Prostate gland (tissue), 2 donors: ENCODE measurements around the gene GPRC5A. TPM values are rescaled to one million over a fixed set of nuclear protein-coding genes. Genes with fewer than 3 reads are reported as not detected.

Experiments used
- DNase-seq: peaks from one replicate; pipeline ENCODE4 v3.0.0-alpha.2; 2019; ENCODE audit warnings: low spot score
- H3K27ac ChIP-seq, 2 donors: fragments of 200-600 bp; sonication (generic); 2 replicates each; pipeline ENCODE4 v1.5.1; 2017 to 2019
- H3K27me3 ChIP-seq: fragments of 200-600 bp; sonication (generic); replicated peaks from 2 replicates; pipeline ENCODE4 v1.5.1; 2019; ENCODE audit not compliant: insufficient read depth
- H3K36me3 ChIP-seq, 2 donors: fragments of 200-600 bp; sonication (generic); 1 replicate in 1 of 2; 2 replicates in 1 of 2; pipeline versions ENCODE4 v1.5.1 to v1.8.1; 2017 to 2019
- H3K4me1 ChIP-seq: fragments of 200-600 bp; sonication (generic); replicated peaks from 2 replicates; pipeline ENCODE4 v1.5.1; 2019
- H3K4me3 ChIP-seq, 2 donors: fragments of 200-600 bp; sonication (generic); 2 replicates each; pipeline ENCODE4 v1.5.1; 2017 to 2019
- H3K9me3 ChIP-seq: fragments of 200-600 bp; sonication (generic); 2 replicates; pipeline ENCODE4 v1.5.1; 2017
- CTCF ChIP-seq, 4 experiments: fragments of 200-600 bp in 2 of 4; fragments of 450-650 bp in 2 of 4; sonication (generic) in 2 of 4; IDR thresholded peaks; 1 replicate in 3 of 4; 2 replicates in 1 of 4; pipeline ENCODE4 v1.5.1; 2016 to 2019; ENCODE audit warnings: antibody characterized with exemption in 4 of 4, mild to moderate bottlenecking in 2 of 4, moderate library complexity in 2 of 4
- POLR2A ChIP-seq: fragments of 450-650 bp; IDR thresholded peaks from one replicate; pipeline ENCODE4 v1.6.1; 2016; ENCODE audit warnings: antibody characterized with exemption, mild to moderate bottlenecking
- POLR2AphosphoS5 ChIP-seq: sonication (generic); formaldehyde crosslinking; IDR thresholded peaks from one replicate; pipeline ENCODE4 v1.6.1; 2017; ENCODE audit warnings: antibody characterized with exemption
- WGBS: methylation state at CpG from one replicate; pipeline ENCODE4 v1.1.5; 2018; 5-methylcytosine and 5-hydroxymethylcytosine counted together
- intact Hi-C: fragments of 100-400 bp; cut with DNase I; formaldehyde crosslinking; loops from one replicate; pipeline ENCODE4 v1.14.2; 2022
- total RNA-seq, 2 donors: library from RNA; depleted of rRNA; stranded (reverse); fragments of >200 nt; gene quantifications; one replicate each; pipeline ENCODE4 v1.1.0, GENCODE V29; 2016

Gene GPRC5A
- total RNA-seq, 2 donors from 2014 or later: 5.4 to 22.2 TPM

GRCh38 chr12:12893438-12893837, 2.1 kb downstream of the GPRC5A start:
- Histone ChIP-seq H3K4me1 (no peaks in the 10 kb centered on the region), H3K27me3 (no peaks in the 10 kb centered on the region), H3K27ac (no peak overlapping the region), H3K4me3 (no peak overlapping the region), H3K9me3 (no peaks in the 10 kb centered on the region), H3K36me3 (no peaks in the 10 kb centered on the region)
- 94% methylated on average over 5 of the region's 5 CpGs for WGBS
- intact Hi-C loops: no loop called here
- DNase-seq: no peak
- TF ChIP-seq CTCF (IDR thresholded peaks at IDR 0.05): no peak
- no peak for TF ChIP-seq POLR2A
- no peak for TF ChIP-seq POLR2AphosphoS5

GRCh38 chr12:12896260-12896659, 4.9 kb downstream of the GPRC5A start:
- intact Hi-C loops: no loop called here
- H3K4me3 ChIP-seq: no peak overlapping the region
- TF ChIP-seq POLR2A (no peak), POLR2AphosphoS5 (no peak), CTCF (IDR thresholded peaks at IDR 0.05) (no peak)
- no peak overlapping the region for H3K27ac ChIP-seq
- no peaks in the 10 kb centered on the region for H3K27me3 ChIP-seq
- no peaks in the 10 kb centered on the region for H3K36me3 ChIP-seq
- no peaks in the 10 kb centered on the region for H3K9me3 ChIP-seq
- WGBS: 68% methylated on average over 2 of the region's 2 CpGs
- H3K4me1 ChIP-seq: no peaks in the 10 kb centered on the region
- DNase-seq: no peak

GRCh38 chr12:12897302-12897701, 5.9 kb downstream of the GPRC5A start:
- peaks cover 2% of the 10 kb centered on the region for H3K4me1 ChIP-seq
- no peaks in the 10 kb centered on the region for H3K27me3 ChIP-seq
- intact Hi-C loops: no loop called here
- DNase-seq: no peak
- no peaks in the 10 kb centered on the region for H3K9me3 ChIP-seq
- no peak overlapping the region for H3K4me3 ChIP-seq
- no peaks in the 10 kb centered on the region for H3K36me3 ChIP-seq
- 90% methylated on average over 6 of the region's 6 CpGs for WGBS
- no peak overlapping the region for H3K27ac ChIP-seq
- TF ChIP-seq POLR2A (no peak), POLR2AphosphoS5 (no peak), CTCF (IDR thresholded peaks at IDR 0.05) (no peak)

- no peaks in the 10 kb centered on the region for H3K27me3 ChIP-seq
- H3K27ac ChIP-seq: no peak overlapping the region
- intact Hi-C loops: no loop called here
- 91% methylated on average over 9 of the region's 9 CpGs for WGBS
- H3K4me3 ChIP-seq: no peak overlapping the region
- H3K36me3 ChIP-seq: no peaks in the 10 kb centered on the region
- DNase-seq: no peak
- TF ChIP-seq POLR2A (no peak), CTCF (IDR thresholded peaks at IDR 0.05) (no peak), POLR2AphosphoS5 (no peak)
- H3K9me3 ChIP-seq: no peaks in the 10 kb centered on the region
- peaks cover 2% of the 10 kb centered on the region for H3K4me1 ChIP-seq
Measured at GRCh38 chr12:12898136-12898717, 6.9 kb downstream of the GPRC5A start.

GRCh38 chr12:12898911-12899511, 7.6 kb downstream of the GPRC5A start:
- TF ChIP-seq POLR2AphosphoS5 (no peak), POLR2A (no peak), CTCF (IDR thresholded peaks at IDR 0.05) (no peak)
- Histone ChIP-seq H3K27me3 (no peaks in the 10 kb centered on the region), H3K9me3 (no peaks in the 10 kb centered on the region), H3K4me3 (no peak overlapping the region), H3K27ac (no peak overlapping the region), H3K4me1 (peaks cover 2% of the 10 kb centered on the region), H3K36me3 (no peaks in the 10 kb centered on the region)
- WGBS: 97% methylated on average over 8 of the region's 8 CpGs
- intact Hi-C loops: no loop called here
- no peak for DNase-seq
